Glutamatergic neuron (in vitro differentiated cells): Measurements from ENCODE around the gene UST. TPM values are rescaled to one million over a fixed set of nuclear protein-coding genes. Genes with fewer than 3 reads are reported as not detected.

Source experiments
- DNase-seq: peaks from one replicate; pipeline ENCODE4 v3.0.0; 2022
- H3K27ac Mint-ChIP-seq: one replicate; pipeline ENCODE4 v1.8.0; 2020; ENCODE audit warnings: mild to moderate bottlenecking, mixed read lengths, inconsistent platforms; ENCODE audit not compliant: unreplicated experiment
- H3K27me3 Mint-ChIP-seq: one replicate; pipeline ENCODE4 v1.8.0; 2020; ENCODE audit warnings: mild to moderate bottlenecking, moderate library complexity, mixed read lengths, inconsistent platforms; ENCODE audit not compliant: unreplicated experiment
- H3K36me3 Mint-ChIP-seq: one replicate; pipeline ENCODE4 v1.8.0; 2020; ENCODE audit warnings: mild to moderate bottlenecking, mixed read lengths, inconsistent platforms; ENCODE audit not compliant: unreplicated experiment
- H3K4me1 Mint-ChIP-seq: one replicate; pipeline ENCODE4 v1.8.0; 2020; ENCODE audit warnings: mild to moderate bottlenecking, low read depth, mixed read lengths, inconsistent platforms; ENCODE audit not compliant: unreplicated experiment
- H3K4me3 Mint-ChIP-seq: one replicate; pipeline ENCODE4 v1.8.0; 2020; ENCODE audit warnings: mild to moderate bottlenecking, mixed read lengths, inconsistent platforms; ENCODE audit not compliant: unreplicated experiment
- H3K9me3 Mint-ChIP-seq: one replicate; pipeline ENCODE4 v1.8.0; 2020; ENCODE audit warnings: mild to moderate bottlenecking, moderate library complexity, mixed read lengths, inconsistent platforms; ENCODE audit not compliant: unreplicated experiment
- total RNA-seq: library from RNA; stranded (reverse); fragmentation: NEBNext Ultra II Directional; extraction: Animal tissue kit (Norgen Biotek cat#: 25700); gene quantifications from one replicate; pipeline ENCODE4 v1.2.1, GENCODE V29; 2021; ENCODE audit not compliant: unreplicated experiment
- TF ChIP-seq, protein P1 (sequence below): fragments of 200-600 bp; sonication (generic); IDR thresholded peaks from one replicate; pipeline ENCODE4 v1.5.0; 2021; ENCODE audit not compliant: partially characterized antibody, unreplicated experiment

UST gene
- total RNA-seq, 1 donor from 2014 or later: 11.2 TPM

- Mint-ChIP-seq H3K27ac (no peak overlapping the region), H3K4me3 (no peak overlapping the region), H3K9me3 (no peaks in the 10 kb centered on the region), H3K4me1 (no peaks in the 10 kb centered on the region), H3K27me3 (peaks cover 2% of the 10 kb centered on the region), H3K36me3 (no peaks in the 10 kb centered on the region)
- no peak for DNase-seq
- TF ChIP-seq, protein P1, sequence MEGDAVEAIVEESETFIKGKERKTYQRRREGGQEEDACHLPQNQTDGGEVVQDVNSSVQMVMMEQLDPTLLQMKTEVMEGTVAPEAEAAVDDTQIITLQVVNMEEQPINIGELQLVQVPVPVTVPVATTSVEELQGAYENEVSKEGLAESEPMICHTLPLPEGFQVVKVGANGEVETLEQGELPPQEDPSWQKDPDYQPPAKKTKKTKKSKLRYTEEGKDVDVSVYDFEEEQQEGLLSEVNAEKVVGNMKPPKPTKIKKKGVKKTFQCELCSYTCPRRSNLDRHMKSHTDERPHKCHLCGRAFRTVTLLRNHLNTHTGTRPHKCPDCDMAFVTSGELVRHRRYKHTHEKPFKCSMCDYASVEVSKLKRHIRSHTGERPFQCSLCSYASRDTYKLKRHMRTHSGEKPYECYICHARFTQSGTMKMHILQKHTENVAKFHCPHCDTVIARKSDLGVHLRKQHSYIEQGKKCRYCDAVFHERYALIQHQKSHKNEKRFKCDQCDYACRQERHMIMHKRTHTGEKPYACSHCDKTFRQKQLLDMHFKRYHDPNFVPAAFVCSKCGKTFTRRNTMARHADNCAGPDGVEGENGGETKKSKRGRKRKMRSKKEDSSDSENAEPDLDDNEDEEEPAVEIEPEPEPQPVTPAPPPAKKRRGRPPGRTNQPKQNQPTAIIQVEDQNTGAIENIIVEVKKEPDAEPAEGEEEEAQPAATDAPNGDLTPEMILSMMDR: no peak
Measured at GRCh38 chr6:148979014-148979901, 232.4 kb downstream of the UST start.

DNA sequence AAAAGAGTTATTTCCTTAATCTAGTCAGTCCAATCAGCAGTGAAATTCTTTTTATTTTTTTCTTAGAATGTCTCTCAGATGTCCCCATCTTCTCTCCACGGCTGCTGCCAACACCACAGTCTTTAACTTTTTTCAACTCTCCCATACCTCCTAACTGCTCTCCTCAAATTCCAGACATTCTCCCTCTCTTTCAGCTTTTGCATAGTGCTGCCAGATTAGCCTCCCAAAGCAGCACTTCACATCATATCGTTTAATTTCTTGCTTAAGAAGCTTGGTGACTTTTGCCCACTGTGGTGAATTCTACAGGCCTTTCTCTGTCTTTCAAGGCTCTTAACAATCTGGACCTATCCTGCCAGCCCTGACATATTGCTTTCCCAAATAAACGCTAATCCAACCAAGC, 233.4 kb downstream of the UST start:
- H3K9me3 Mint-ChIP-seq: no peaks in the 10 kb centered on the region
- H3K36me3 Mint-ChIP-seq: no peaks in the 10 kb centered on the region
- H3K27me3 Mint-ChIP-seq: peaks cover 2% of the 10 kb centered on the region
- no peak for DNase-seq
- H3K4me1 Mint-ChIP-seq: no peaks in the 10 kb centered on the region
- H3K4me3 Mint-ChIP-seq: no peak overlapping the region
- TF ChIP-seq, protein P1: no peak
- no peak overlapping the region for H3K27ac Mint-ChIP-seq

DNA sequence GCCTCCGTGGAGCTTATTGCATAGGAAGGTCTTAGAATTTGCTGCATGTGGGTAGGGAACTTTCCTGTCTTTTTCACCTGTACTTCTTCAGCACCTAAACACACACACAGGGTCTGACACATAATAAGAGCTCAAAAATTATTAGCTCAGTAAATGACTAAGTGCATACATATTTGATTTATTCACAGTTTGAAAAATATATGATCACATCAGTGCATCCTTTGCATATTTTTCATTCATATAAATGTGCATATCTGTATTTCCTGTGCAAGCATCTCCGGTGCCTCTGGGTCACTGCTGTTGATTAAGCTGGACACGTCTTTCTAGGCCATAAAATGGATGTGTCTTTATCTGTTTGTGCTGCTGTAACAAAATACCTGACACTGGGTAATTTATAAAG, 234.7 kb downstream of the UST start:
- H3K27ac Mint-ChIP-seq: no peak overlapping the region
- TF ChIP-seq, protein P1: no peak

DNA sequence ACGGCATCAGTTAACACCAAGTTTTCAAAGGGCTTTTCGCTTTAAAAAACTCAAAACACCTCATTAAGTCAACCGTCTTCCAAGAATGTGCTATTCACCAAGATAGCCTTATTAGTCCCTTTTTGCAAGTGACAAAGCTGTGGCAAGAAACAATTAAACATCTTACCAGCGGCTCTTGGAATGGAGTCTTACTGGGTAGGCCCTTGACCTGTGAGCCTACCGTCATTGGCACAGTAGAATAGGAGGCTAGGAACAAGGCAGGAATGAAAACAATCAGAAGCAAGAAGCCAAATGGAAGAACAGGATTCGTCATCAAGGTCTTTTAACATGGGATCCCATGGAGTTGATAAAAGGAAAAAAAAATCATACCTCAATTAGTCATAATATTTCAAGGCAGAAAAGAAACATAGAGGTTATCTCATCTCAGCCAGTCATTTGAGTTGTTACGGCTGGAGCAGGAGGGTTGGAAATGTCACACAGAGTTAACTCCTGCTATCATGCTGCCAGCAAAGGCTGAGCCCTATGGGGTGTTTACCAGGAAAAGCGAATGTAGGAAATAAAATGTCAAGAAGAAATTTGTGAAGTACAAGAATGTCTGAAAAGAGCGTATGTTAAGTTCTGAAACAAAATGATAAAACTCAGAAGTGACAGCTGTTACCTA, 236.4 kb downstream of the UST start:
- DNase-seq: no peak
- H3K4me1 Mint-ChIP-seq: no peaks in the 10 kb centered on the region
- H3K4me3 Mint-ChIP-seq: no peak overlapping the region
- H3K36me3 Mint-ChIP-seq: no peaks in the 10 kb centered on the region
- no peak overlapping the region for H3K27ac Mint-ChIP-seq
- TF ChIP-seq, protein P1: no peak
- peaks cover 2% of the 10 kb centered on the region for H3K27me3 Mint-ChIP-seq
- no peaks in the 10 kb centered on the region for H3K9me3 Mint-ChIP-seq

More for the DNA sequence above, 234.7 kb downstream of the UST start:
- no peak overlapping the region for H3K4me3 Mint-ChIP-seq
- H3K27me3 Mint-ChIP-seq: peaks cover 2% of the 10 kb centered on the region
- DNase-seq: no peak
- H3K9me3 Mint-ChIP-seq: no peaks in the 10 kb centered on the region
- no peaks in the 10 kb centered on the region for H3K36me3 Mint-ChIP-seq
- no peaks in the 10 kb centered on the region for H3K4me1 Mint-ChIP-seq

DNA sequence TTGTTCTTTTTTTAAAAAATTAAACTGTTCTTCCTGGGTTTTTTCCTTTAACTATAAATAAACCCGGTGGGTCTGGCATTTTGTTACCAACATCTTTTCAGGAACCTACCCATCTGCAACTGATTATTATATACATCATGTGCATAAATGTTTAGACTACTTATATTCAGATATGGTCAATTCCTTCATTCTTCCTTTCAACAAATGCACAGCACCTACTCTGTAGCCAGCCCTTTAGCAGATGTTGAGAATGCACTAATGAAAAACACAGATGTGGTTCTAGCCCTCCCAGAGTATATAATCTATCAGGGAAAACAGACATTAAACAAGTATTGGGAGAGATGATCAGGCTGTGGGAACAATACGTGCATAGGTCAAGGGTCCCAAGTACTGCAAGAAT, 237.1 kb downstream of the UST start:
- no peak overlapping the region for H3K4me3 Mint-ChIP-seq
- peaks cover under 1% of the 10 kb centered on the region for H3K27me3 Mint-ChIP-seq
- H3K36me3 Mint-ChIP-seq: no peaks in the 10 kb centered on the region
- TF ChIP-seq, protein P1: no peak
- no peak overlapping the region for H3K27ac Mint-ChIP-seq
- peaks cover 2% of the 10 kb centered on the region for H3K9me3 Mint-ChIP-seq
- DNase-seq: no peak
- H3K4me1 Mint-ChIP-seq: no peaks in the 10 kb centered on the region
